GM21447 (cell line): ENCODE data around the gene MDK.

Experiments used
- ATAC-seq: cut with Tn5 transposase; IDR thresholded peaks from one replicate; pipeline ENCODE4 v1.9.1; 2021; ENCODE audit not compliant: unreplicated experiment

Gene MDK, protein sequence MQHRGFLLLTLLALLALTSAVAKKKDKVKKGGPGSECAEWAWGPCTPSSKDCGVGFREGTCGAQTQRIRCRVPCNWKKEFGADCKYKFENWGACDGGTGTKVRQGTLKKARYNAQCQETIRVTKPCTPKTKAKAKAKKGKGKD

DNA sequence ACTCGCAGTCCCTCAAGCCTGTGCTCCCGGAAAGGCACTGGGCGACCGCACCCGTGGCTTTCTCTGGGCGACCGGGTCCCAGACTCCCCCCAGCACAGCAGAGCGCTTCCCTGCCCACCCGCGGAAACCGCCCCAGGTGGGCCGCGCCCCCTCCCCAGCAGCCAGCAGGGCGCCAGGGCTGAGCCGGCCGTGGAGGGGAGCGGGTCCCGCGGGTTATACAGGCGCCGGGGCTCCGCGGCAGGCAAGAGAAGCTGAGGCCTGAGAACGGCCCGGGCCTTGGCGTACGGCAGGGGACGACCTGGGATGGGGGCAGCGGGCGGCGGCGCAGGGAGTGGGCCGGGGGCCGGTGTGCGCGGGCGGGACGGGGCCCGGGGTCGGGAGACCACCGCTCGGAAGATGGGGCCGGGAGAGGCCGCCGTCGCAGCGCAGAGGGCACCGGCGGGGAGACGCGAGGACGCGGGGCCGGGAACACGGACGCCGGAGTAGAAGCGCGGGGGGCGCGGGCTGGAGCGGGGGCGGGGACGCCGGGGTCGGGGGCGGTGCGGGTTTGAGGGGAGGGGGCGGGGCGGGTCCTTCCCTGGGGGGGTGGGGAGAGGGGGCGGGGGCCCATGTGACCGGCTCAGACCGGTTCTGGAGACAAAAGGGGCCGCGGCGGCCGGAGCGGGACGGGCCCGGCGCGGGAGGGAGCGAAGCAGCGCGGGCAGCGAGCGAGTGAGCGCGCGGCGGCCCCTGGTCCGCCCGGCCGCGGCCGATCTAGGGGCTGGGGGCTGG is at the start of gene MDK:
Gene MDK (plus strand): TSS at position 622 of the 771 bp plus-strand sequence. CDS start 389 bp downstream, outside the sequence.
- ATAC-seq = peak; percentile 9

DNA sequence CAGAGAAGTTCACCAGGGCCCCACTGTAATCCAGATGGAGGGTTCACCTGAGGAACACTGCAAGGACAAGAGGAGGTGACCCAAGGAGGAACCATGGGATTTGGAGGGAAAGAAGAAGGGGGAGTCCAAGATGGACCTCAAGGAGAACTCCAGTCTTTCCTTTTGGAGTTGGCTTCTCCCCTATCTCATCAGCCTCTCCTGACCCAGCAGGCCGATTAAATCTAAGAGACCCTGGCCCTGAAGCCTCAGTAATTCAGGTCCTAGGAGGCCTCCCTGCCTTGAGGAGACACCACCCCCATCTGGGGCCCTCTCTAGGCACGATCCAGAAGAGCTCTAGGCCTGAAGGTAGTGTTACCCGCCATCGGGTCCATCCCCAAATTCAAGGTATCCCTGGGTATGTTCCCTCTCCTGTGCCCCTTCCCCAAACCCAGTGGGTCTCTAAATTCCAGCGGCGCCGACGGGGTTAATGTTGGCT is 49.3 kb upstream of the MDK start:
- ATAC-seq = no peak

DNA sequence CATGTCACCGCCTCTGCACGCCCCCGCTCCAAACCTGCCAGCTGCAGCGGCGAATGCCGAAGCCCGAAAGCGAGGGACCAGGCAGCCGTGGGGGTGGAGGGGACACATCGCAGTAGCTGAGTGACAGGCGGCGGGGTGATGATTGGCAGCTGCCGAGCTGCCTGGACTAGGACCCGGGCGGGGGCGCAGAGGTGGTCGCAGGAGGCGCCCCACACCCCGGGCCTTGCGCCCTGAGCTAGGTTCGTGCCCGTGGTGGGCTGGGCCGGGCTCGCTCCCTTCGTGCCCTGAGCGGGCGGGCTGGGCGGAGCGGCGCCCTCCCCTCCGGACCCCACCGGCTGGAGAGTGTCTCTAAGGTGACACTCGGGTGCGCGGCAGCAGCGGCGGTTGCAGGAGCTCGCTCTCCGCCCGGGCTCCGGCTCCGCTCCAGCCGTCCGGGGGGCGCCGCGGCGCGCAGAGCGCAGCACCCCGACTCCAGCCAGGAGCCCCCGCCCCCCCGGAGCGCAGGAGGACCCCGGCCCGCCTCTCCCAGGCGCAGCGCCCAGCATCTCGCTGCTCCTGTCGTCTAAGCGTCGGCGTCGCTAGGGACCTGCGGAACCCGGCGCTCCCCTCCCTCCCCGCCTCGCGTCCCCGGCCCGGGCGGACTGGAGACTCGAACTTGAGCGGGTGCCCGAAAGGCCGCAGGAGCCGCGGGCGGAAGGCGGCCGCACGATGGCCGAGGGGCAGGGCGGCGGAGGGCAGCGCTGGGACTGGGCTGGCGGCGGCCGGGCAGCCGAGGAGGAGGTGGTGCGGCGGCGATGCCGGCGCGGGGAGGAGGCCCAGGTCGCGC is 48.7 kb upstream of the MDK start:
- no peak for ATAC-seq

DNA sequence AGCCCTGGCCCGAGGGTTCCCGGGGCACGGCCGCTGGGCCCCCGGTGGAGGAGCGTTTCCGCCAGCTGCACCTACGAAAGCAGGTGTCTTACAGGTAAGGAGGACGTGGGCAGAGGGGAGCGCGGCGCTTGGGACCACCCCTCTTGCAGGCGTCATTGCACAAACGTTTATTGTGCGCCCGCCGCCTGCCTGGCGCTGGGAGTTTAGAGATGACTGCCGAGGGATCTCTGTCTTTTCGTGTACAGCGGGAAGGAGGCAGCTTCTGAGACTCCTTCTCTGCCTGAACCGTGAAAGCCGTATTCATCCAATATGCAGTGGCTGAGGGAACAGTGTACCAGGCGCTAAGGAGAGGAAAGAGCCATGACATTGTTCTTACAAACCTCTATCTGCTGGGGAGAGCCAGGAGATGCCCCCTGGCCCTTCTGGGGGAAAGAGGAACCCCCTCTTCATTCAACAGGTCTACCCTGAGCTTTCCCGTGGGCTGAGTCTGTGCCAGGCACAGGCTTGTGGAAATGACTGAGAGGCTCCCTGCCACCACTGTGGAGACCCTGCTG is 48.0 kb upstream of the MDK start:
- no peak for ATAC-seq

DNA sequence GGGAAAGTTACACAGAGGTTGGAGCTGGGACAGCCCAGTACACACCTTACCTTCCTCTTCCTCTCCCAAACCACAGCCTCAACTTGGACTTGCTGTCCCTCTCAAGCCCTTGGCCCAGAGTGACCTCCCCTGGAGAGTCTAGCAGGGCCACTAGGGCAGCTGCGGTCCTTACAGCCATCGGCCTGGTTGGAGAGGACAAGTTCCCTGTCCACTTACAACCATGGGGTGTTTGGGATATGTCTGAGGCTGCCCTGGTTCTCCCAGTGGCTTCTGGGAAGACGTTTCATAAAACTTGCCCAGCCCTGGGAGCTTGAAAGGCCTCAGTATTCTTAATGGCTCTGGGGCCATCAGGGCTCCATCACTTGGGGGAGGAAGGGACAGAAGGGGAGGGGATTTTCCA is 47.3 kb upstream of the MDK start:
- ATAC-seq = no peak

DNA sequence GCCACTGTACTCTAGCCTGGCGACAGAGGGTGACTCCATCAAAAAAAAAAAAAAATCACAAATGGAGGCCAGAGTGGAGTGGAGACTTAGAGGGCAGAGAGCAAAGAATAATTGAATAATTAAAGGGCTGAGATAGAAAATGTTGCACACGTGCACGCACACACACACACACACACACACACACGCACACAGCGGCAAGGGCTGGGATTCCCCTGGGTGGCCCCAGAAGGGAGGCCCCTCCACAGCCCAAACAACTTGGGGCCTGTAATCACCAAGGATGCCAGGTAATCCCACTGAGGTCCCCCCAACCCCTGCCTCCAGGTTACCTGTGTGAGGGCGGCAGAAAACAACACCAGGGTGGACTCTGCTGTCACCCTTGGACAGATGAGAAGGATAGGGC is 46.2 kb upstream of the MDK start:
- ATAC-seq = no peak

DNA sequence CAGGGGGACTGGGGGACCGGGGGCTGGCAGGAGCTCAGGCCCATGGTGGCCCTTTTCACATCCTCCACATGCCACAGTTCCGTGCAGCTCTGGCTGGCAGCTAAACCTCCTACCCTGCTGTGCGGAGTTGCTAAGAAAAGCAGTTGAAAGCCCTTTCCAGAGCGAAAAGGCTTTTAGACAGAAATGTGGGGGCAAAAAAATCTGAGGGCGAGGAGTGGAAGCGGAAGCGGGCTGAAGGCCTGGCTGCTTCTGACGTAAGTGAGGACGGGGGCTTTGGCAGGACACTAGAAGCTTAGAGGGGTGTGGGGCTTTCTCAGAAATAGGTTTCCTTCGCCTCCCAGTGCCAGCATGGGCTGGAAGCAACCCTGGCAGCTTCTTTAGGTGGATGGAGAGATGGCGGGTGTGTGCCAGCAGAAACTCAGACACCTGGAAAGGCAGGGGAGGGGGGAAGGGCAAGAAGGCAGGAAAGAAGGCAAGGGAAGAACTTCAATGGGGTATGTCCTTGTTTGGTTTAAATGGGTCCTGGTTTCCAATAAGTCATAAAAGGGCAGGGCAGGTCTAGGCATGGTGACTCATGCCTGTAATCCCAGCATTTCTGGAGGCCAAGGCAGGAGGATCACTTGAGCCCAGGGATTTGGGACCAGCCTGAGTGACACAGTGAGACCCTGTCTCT is 45.4 kb upstream of the MDK start:
- no peak for ATAC-seq

DNA sequence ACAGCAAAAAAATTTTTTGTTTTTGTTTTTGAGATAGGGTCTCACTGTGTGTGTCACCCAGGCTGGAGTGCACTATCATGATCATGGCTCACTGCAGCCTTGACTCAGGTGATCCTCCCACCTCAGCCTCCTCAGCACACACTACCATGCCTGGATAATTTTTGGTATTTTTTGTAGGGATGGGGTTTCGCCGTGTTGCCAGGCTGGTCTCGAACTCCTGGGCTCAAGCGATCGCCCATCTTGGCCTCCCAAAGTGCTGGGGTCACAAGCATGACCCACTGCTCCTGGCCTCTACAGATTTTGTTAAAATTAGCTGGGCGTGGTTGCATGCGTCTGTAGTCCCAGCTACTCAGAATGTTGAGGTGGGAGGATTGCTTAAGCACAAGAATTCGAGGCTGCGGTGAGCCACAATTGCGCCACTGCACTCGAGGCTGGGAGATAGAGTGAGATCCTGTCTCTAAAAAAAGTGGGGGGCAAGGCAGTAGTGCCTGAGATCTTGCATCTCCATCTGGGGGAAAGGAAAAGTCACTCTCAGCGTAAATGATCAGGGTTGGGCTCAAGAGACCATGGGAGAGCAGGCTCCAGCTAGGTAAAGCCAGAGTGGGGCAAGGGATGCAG is 44.8 kb upstream of the MDK start:
- ATAC-seq = no peak

DNA sequence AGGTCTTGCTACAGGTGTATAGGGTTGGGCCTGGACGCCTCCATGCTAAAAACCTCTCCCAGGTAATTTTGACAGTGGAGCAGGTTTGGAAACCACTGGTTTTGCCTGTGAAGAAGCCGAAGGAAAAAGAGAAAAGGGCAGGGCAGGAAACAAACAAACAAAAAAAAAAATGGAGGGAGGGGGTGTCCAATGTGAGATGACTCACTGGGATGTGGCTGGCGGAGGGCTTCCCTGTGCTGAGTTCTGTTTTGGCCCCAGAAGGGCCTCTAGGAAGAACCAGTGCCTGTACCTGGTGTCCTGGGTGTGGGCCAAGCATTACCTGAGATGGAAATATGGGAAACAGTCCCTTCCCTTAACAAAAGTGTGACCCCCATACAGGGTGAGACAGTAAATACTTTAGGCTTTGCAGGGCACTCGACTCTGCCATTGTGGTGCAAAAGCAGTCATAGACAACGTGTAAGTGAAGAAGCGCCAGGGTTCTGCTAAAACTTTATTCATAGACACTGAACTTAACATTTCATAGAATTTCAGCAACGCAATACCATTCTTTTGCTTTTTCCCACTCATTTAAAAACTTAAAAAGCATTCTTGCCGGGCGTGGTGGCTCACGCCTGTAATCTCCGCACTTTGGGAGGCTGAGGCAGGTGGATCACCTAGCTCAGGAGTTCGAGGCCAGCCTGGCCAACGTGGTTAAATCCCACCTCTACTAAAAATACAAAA is 43.7 kb upstream of the MDK start:
- ATAC-seq = no peak

DNA sequence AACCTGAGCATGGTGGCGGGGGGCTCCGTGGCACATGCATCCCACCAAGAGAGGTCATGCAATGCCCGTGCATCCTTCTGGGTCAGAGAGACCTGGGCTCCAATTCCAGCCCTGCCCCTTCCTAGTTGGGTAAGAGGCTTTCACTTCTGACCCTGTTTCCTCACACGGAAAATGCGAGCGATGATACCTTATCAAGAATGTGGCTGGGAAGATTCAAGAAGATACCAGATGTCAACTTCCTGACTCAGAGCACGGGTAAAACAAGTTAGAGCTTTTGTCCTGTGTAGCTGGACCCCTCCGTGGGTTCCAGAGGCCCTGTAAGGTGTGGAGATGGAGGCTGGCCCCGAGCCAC is 42.9 kb upstream of the MDK start:
- ATAC-seq = no peak

DNA sequence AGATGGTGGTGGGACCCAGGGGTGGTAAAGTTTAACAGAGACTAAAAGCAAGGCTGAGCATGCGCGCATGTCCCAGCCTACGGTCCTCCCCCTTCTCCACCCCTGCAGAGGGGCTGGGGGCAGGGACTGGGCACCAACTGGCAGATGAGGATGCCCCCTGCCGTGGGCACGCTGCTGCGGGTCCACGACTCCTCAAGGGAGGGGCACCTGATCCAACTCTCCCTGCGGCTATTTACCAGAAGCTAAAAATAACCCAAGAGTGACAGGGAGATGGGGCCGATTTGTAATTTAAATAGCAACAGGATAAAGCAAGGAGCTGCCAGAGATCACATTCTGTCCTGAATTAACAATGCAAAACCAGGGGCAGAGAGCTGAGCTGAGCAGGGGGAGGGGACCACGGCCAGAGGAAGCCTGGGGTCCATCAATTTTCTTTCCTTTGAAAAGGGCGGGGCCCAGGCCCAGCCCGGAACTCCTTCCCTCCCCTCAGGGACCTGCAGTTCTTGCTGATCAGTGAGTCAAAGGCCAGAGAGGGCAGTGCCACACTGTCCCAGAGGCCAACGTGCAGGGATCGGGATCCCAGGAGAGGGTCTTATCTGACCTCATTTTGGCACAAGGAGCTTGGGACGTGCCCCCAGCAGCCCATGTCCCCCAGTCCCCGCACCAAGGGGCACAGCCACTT is 42.3 kb upstream of the MDK start:
- no peak for ATAC-seq

DNA sequence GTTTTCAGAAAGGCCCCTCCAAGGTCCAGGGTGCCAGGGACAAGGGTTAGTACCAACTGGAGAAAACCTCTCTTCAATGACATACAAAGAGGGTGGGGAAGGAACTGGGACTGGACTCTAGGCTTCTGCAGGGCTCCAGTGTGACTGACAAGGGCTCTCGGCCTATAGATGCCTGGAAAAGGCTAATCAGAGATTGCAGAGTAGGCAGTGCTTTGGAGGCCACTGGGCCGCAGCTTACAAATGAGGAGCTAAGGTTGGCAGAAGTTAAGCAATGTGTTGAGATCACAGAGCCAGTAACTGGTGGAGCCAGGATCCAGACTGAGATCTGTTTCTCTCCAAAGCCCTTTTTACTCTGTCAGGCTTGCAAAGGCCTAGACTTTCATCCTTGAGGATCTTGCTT is 41.7 kb upstream of the MDK start:
- ATAC-seq = no peak

DNA sequence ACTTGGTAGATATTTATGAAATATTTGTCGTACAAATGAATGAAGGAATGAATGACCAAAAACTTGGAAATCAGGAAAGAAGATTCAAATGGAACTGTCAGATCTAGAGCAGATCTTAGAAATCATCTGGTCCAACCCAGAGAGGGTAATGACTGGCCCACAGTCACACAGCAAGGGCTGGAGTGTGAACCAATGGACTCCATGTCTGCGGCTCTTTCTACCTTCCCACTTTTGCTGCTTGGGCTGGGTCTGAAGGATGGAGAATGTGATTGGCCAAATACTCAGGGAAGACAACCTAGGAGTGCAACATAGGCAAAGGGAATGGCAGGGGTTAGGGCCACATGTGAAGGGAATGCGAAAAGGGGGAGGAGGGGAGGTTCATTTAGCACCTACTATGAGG is 40.0 kb upstream of the MDK start:
- ATAC-seq = no peak

DNA sequence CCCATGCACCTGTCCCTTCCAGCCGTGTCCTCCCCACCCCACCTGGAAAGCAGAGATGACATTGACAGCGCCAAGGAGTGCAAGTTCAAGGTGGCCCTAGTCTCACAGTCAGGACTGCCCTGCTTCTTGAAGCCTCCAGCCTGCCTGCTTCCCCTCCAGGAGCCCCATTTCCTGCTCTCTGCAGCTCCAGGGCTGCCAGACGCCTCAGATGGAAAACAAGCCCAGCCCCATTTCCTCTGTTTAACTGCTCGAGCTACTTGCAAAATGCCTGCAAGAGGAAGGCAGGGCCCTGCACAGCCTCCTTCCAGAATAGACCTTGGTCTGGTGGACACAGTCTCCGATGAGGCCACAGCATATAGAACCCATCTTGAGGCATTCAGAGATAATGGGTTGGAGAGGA is 39.2 kb upstream of the MDK start:
- no peak for ATAC-seq

DNA sequence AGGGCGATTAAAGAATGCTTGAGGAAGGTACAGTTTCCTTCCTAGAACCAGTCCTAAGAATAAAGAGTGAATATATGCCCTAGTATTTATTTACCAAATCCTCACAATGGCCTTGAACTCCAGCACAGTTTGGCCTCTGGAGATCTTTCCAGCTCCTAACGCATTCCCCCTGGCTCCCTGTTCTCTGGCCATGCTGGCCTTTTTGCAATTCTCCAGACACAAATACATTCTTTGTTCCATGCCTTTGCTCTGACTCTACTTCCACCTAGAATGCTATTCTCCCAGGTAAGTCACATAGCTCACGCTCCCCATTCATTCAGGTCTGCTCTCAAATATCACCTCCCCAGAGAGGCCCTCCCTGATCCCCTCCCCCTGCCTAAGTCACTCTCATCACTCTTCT is 37.9 kb upstream of the MDK start:
- no peak for ATAC-seq

DNA sequence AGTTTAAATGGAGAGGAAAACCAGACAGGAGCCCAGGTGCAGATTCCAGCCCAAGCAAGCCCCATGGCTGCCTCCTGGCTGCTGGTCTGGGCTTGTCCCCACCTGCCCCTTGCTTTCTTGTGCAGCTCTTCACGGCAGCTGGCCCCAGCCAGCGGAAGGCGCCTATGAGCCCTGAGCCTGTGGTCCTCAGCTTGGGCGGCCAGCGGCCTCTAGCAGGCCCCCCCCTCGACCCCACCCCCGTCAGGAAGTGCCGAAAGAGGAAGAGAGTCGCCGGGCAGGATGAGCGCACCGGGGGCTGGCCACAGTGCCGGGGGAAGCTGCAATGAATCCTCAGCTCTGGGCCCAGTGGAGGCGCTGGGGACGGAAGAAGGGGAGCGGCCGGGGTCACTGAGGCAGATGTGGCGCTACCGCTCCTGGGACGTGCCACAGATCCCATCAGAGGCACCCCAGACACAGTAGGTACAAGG is 36.3 kb upstream of the MDK start:
- ATAC-seq = no peak

DNA sequence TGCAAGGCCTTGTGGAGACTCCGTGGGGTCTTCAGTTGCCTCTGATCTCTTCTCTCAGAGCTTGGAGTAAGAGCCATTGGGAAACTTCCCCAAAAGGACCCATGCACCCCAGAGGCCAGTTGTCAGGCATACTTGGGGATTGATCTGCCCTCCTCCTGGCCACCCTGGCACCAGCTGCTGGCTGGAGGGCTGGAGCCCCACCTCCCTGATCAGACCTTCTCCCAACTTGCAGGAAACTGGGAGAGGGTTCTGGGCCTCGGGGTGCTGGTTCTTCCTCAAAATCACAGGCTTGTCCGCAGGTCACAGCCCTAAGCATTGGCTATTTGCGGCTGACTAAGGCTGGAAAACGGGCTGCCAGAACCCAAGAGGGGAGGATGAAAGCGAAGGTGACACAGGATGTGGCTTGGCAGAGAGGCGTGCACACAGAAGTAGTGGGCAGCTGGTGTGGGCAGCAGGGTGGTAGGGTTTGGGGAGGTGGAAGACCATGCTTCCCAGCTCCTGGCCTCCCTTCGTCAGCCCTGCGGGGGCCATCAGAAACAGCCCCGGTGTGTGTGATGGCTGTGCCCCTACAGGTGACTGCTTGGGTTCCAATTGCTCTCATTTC is 35.5 kb upstream of the MDK start:
- ATAC-seq = no peak

DNA sequence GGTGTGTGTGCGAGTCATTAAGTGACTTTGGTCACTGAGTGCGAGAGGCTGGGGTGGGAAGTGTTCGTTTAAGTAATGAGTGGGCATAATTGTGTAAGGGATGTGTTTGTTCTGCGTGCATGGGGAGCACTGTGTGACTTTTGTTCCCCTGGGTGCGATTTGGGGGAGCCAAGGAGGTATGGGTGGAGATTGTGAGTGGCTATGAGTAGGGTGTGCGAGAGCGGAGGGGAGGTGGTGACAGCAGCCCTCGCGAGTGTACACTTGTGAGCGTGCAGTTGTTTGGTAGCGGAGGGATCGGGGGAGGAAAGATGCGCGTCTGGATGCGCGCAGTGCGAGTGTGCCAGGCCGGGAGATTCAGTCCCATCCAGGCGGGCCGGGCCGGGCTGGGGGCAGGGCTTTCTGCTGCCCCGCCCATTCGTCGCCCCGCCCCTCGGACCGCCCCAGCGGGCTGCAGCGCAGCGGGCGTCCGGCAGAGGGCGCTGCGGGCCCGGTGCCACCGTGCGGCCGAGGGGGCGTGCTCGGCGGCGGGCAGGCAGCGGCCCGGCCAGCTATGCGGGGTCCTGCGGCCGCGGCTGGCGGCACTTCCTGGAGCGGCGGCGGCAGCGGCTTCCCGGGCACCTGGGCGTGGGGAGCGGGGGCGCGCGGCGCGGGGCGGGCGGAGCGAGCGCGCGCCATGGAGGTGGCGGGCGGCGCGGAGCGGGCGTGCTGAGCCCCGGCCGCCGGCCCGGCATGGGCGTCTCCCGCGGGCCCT is 34.4 kb upstream of the MDK start, which contains the start of gene DGKZ:
Gene DGKZ (plus strand): TSS at position 578 of the 751 bp plus-strand sequence. CDS start 197 bp downstream, outside the sequence.
- peak; percentile 34 for ATAC-seq
